ENCODE measurements around the gene CFAP90. TPM values are rescaled to one million over a fixed set of nuclear protein-coding genes. Genes with fewer than 3 reads are reported as not detected.

CFAP90 gene
- total RNA-seq, 1 donor from 2014 or later: not detected

GRCh38 chr5:7894439-7894838 is 43.5 kb upstream of the CFAP90 start:
- no peaks in the 10 kb centered on the region for H3F3A ChIP-seq (ENCODE audit: low read depth)
- peaks cover 25% of the 10 kb centered on the region for H3K36me3 ChIP-seq
- no peak for TF ChIP-seq CTCF (IDR thresholded peaks at IDR 0.05)
- no peak for TF ChIP-seq EZH2phosphoT487 (IDR thresholded peaks at IDR 0.05)
- no peak for TF ChIP-seq EZH2 (IDR thresholded peaks at IDR 0.05)
- no peak for DNase-seq (ENCODE audit: low spot score)
- no peak overlapping the region for H2AFZ ChIP-seq (replicated peaks)
- no peaks in the 10 kb centered on the region for H3K79me2 ChIP-seq (ENCODE audit: low read depth)
- H3K27ac ChIP-seq: no peak overlapping the region
- no peak overlapping the region for H3K4me3 Mint-ChIP-seq
- H3K27ac Mint-ChIP-seq: no peak overlapping the region
- no peak overlapping the region for H3K4me2 ChIP-seq
- H3K9me3 Mint-ChIP-seq: no peaks in the 10 kb centered on the region
- no peaks in the 10 kb centered on the region for H3K4me1 ChIP-seq
- H3K27me3 ChIP-seq: no peaks in the 10 kb centered on the region
- H3K9ac ChIP-seq: no peak overlapping the region
- peaks cover 2% of the 10 kb centered on the region for H3K4me1 Mint-ChIP-seq
- no peak overlapping the region for H3K4me3 ChIP-seq
- no peaks in the 10 kb centered on the region for H3K9me3 ChIP-seq (ENCODE audit: low read depth)
- no peaks in the 10 kb centered on the region for H3K27me3 Mint-ChIP-seq (ENCODE audit: insufficient read depth, low read depth)
- peaks cover 37% of the 10 kb centered on the region for H3K36me3 Mint-ChIP-seq
- no peaks in the 10 kb centered on the region for H4K20me1 ChIP-seq (ENCODE audit: low read depth)

GRCh38 chr5:7888901-7889300 is 38.0 kb upstream of the CFAP90 start:
- no peaks in the 10 kb centered on the region for H3K27me3 ChIP-seq
- no peak overlapping the region for H3K9ac ChIP-seq
- no peak overlapping the region for H3K4me3 ChIP-seq
- Mint-ChIP-seq H3K36me3 (peaks cover 19% of the 10 kb centered on the region), H3K4me3 (no peak overlapping the region), H3K9me3 (no peaks in the 10 kb centered on the region), H3K27me3 (ENCODE audit: insufficient read depth, low read depth) (no peaks in the 10 kb centered on the region), H3K4me1 (no peaks in the 10 kb centered on the region), H3K27ac (no peak overlapping the region)
- peaks cover 17% of the 10 kb centered on the region for H3K36me3 ChIP-seq
- no peak overlapping the region for H3K27ac ChIP-seq
- peaks cover 12% of the 10 kb centered on the region for H4K20me1 ChIP-seq (ENCODE audit: low read depth)
- H3K79me2 ChIP-seq (ENCODE audit: low read depth): no peaks in the 10 kb centered on the region
- no peak for TF ChIP-seq EZH2 (IDR thresholded peaks at IDR 0.05)
- no peak for TF ChIP-seq CTCF (IDR thresholded peaks at IDR 0.05)
- TF ChIP-seq EZH2phosphoT487 (IDR thresholded peaks at IDR 0.05): no peak
- H2AFZ ChIP-seq (replicated peaks): no peak overlapping the region
- no peak overlapping the region for H3K4me2 ChIP-seq
- H3K4me1 ChIP-seq: no peaks in the 10 kb centered on the region
- no peaks in the 10 kb centered on the region for H3F3A ChIP-seq (ENCODE audit: low read depth)
- no peak for DNase-seq (ENCODE audit: low spot score)
- no peaks in the 10 kb centered on the region for H3K9me3 ChIP-seq (ENCODE audit: low read depth)

- Histone ChIP-seq H3K4me3 (no peak overlapping the region), H3K36me3 (peaks cover 8% of the 10 kb centered on the region), H3K9me3 (ENCODE audit: low read depth) (no peaks in the 10 kb centered on the region), H3K79me2 (ENCODE audit: low read depth) (no peaks in the 10 kb centered on the region), H3F3A (ENCODE audit: low read depth) (no peaks in the 10 kb centered on the region), H3K27me3 (no peaks in the 10 kb centered on the region), H2AFZ (replicated peaks) (no peak overlapping the region), H3K4me1 (no peaks in the 10 kb centered on the region), H3K27ac (no peak overlapping the region), H3K9ac (no peak overlapping the region), H3K4me2 (no peak overlapping the region), H4K20me1 (ENCODE audit: low read depth) (peaks cover 12% of the 10 kb centered on the region)
- no peak overlapping the region for H3K4me3 Mint-ChIP-seq
- no peaks in the 10 kb centered on the region for H3K27me3 Mint-ChIP-seq (ENCODE audit: insufficient read depth, low read depth)
- peaks cover 21% of the 10 kb centered on the region for H3K36me3 Mint-ChIP-seq
- DNase-seq (ENCODE audit: low spot score): peak; percentile 14
- TF ChIP-seq CTCF (IDR thresholded peaks at IDR 0.05): peak; percentile 57
- no peak for TF ChIP-seq EZH2 (IDR thresholded peaks at IDR 0.05)
- H3K27ac Mint-ChIP-seq: no peak overlapping the region
- no peaks in the 10 kb centered on the region for H3K9me3 Mint-ChIP-seq
- no peaks in the 10 kb centered on the region for H3K4me1 Mint-ChIP-seq
Measured at GRCh38 chr5:7886849-7887475, 36.0 kb upstream of the CFAP90 start.

Measured in neural progenitor cell (in vitro differentiated cells).